GM21576 (cell line): ENCODE results near the gene SAMD14.

Experiments used
- ATAC-seq: cut with Tn5 transposase; IDR thresholded peaks from one replicate; pipeline ENCODE4 v1.9.1; 2021; ENCODE audit warnings: mild to moderate bottlenecking, moderate library complexity; ENCODE audit not compliant: unreplicated experiment

The SAMD14 gene

DNA sequence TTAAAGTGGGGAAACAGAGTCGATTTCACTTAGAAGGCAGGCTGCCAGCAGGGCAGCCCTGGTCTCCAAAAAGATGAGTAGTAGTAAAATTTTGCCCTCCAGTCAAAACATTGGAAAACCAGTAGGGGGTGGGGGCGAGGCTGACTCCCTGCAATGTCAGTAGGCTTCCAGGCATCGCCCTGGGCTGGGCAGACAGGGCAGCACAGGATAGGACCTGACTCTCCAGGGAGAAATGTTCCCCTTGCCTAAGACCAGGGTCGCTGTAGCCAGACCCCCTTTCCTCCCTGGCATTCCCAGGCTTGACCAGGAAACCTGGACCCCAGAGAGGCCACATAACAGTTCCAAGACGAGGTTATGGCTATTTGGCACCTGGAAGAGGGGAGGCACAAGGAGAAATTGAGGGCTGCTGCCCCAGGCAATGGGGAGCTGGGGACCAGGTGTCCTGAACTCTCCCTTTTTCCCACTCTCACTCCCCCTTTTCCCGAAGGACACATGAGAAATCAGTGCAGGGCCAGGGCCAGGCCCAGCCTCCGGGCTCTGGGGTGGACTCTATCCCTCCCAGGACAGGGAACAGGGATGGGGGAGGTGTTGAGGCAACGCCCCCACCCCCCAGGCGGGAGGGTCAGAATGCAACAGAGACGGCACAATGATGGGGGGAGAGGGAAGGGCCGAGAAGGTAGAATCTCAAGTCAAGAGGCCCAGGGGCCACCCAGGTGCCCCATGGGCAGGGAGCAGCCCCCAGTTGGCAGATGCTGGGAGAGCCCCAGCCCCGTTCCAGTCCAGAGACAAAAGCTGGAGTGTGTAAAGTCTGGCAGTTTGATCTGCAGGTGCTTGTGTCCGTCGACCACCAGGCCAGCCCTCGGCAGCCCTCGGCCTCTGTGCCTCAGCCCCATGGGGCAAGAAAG lies 4.5 kb upstream of the SAMD14 start:
- no peak for ATAC-seq

DNA sequence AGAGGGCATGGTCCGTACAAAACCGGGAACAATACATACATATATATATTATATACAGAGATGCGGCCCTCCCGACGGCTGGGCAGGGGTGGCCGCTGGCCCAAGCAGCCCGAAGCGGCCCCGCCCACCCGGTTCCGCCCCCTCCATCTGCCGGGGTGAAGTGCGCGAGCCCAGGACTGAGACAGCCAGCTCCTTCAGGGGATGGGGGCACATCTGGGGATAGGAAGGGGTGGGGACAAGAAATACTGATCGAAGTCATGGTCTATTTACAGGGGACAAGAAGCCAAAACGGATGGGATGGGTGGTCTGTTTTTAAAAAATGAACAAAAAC lies 3.8 kb upstream of the SAMD14 start:
- ATAC-seq: no peak

DNA sequence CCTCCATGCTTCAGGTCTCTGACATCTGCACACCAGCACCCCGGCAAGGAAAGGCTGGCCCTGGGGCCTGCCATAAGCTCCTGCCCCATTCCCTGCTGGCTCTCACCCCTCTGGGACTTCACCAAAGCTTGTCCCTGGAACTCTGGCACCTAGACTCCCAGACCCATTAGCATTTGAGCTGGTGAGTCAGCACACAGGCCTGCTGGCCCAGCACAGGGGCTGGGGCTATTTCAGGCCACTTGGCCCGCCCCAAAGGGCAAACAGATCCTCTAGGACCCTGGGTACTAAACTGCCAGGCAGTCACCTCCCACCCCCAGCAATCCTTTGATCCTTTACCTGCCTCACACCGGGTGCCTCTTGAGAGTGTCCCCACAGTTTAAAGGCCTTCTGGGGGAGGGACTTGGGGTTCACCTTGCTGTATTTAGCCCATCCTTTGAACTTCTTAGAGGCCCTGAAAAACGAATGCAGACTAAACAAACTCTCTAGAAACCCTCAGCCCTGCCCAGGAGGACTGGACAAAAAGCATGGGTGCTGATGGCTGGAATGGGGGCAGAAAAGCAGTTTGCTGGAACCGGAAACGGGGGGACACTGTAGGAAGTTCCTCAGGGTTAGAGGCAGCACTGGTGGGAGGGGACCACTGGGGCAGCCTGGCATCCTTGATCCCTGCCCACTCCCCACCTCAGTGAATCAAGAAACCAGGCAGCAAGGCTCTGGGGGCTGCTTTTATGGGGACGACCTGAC lies 3.2 kb upstream of the SAMD14 start:
- ATAC-seq: no peak

DNA sequence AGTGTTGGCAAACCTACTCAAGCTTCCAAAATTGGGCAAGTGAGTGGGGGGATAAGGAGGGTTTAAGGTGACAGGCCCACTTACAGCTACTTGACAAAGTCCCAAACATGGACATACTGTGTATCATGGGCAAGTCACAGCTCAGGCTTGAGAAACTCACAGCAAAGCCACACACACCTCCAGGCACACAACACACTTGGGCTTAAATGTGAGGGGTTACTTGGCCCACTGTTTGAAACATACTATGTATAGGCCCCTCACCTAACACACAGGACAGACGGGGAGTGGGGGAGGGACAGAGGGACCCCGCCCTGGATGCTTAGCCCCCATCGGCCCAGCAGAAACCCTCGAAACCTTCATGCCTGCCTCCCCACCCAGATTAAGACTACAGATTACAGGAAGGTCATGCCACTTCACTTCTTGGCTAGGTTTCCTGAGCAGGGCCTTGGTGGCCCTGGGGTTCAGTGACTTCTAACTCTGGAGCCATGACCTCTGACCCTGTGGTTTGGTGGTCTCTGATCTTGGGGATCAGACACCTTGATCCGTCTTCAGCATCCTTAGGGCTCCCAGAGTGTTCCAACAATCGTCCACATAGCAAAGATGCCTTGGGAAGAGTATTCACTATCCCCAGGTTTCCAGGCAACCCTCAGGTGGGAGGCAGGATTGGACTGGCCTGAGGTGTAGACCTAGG lies 2.3 kb upstream of the SAMD14 start:
- ATAC-seq: no peak

DNA sequence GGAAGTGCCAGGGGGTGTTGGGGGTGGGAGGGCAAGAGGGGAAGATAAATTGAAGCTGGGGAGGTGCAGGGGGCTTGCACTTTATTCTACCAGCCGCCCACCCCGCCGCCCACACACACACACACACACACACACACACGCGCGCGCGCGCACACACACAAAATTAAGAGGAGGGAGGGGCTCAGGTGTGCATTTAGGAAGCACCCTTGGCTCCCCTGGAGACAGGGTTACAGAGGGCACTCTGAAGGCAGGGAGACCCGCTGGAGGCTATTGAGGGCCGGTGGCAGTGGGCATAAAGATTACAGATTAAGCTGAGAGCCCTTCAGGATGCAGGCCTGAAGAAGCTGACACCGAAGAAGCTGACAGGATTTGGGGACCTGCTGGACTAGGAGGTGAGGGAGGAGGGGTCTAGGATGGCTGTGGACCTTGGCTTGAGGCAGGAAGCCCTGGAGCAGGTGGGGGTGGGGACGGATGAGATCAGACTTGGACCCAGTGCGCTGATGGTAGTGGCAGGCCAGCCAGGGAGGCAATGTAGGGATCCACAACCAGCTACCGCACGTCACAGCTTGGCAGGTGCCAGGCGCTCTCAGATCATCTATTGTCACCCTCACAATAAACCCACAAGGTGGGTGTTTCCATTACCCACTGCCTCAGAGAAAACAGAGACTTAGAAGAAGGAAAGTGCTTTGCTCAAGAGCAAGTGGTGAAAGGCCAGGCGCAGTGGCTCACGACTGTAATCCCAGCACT lies 772 bp upstream of the SAMD14 start:
- no peak for ATAC-seq

DNA sequence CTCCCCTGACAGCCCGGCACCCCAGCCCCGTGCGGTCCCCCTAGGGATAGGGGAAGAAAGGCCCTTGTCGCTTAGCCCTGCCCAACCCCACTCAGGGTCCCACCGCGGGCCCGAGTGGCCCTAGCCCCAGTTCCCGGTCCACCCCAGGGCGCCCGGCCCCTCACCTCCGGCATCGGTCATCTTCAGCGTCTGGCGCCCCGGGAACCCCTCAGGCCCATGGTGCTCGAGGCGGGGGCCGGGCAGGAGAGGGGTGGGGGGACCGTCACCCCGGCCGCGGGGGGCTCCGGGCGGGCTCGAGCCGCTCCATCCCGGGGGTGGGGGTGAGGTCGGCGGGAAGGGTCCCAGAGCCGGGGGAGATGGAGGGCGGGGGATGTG lies 620 bp downstream of the SAMD14 start:
- ATAC-seq: no peak

DNA sequence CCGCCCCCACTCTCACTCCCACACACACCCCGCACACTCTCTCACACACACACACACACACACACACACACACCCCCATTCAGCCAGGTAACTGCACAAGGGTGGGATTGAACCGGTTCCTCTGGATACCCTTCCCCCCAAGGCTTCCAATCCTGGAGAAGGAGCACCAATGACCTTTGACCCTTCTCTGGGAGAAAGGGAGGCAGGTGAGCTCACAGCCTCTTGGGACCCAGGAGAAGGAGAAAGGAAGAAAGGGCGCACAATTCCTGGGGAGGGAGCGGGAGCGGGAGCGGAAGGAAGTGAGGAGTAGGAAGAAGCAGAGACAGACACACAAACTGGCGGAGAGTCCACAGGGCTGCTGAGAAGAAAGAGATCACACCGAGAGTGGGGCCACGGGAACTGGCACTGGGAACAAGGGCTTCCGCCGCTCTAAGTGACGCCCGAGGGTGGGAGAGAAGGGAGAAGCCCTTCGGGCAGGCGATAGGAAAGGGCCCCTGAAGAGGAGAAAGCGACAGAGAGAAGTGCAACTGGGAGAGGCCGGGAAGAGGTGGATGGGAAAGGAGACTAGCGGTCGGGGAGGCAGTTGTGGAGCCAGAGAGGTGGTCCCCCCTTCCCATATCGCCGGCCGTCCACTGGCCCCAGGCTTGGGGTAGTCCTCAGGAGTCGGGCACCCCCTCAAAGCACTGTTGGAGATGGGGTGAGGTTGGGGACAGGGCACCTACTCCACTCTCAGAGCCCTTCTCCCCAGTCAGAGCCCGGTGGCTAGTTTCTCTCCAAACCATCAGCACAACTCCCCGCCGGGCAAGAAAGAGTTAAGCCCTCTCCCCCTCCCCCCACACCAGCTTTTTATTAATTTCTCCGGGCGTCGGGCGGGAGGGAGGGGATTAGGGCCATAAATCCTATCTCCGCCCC lies 1.3 kb downstream of the SAMD14 start:
- no peak for ATAC-seq

DNA sequence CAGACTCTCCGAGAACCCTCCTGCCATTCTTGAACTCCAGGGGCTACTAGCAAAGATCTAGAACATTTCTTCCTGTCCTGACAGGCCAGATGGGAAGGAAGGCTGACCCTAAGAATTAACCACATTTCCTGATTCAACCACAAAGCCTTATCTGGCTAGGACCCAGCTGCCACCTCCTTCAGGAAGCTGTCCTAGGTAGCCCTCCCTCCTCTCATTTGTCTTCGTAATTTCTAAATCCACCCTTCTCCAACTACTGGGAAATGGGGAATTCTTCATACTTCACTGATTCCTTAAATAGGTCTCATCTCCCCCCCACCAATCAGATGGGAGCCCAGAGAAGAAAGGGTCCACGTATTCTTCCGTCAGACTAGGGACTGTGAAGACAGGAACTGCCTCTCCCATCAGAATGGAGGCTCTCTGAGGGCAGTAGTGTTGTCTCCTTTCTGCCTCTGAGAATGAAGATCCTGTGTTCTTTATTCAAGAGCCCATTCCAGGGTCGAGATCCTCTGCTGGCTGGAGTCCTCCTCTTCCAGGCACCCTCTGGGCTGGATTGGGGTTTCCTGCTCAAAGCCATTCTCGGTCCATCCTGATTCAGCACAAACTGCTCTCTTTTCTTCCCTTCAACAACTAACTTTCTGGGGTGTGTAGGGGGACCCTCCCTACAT lies 2.1 kb downstream of the SAMD14 start:
- ATAC-seq: no peak

DNA sequence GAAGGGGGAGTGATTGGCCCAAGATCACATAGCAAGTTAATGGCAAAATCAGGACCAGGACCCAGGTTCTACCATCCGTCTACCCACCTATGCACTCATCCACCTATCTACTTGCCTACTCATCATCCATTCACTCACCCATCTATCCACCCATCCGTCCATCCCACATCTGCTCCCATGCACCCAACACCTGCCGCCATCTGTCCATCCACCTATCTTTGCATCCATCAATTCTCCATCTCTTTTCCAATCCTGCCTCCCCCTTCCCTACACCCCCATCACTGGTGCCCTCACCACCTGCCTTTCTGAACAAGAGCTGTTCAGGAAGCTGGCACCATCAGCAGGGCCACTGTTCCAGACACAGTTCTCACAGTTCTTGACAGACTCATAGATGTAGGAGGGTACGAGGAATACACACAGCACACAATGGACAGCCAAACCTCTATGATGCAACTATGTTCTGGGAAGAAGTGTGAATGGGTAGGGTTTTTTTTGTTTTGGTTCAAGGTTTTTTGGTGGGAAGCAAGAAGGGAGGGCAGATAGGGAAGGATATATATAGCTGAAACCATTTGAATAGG lies 4.5 kb downstream of the SAMD14 start:
- no peak for ATAC-seq

DNA sequence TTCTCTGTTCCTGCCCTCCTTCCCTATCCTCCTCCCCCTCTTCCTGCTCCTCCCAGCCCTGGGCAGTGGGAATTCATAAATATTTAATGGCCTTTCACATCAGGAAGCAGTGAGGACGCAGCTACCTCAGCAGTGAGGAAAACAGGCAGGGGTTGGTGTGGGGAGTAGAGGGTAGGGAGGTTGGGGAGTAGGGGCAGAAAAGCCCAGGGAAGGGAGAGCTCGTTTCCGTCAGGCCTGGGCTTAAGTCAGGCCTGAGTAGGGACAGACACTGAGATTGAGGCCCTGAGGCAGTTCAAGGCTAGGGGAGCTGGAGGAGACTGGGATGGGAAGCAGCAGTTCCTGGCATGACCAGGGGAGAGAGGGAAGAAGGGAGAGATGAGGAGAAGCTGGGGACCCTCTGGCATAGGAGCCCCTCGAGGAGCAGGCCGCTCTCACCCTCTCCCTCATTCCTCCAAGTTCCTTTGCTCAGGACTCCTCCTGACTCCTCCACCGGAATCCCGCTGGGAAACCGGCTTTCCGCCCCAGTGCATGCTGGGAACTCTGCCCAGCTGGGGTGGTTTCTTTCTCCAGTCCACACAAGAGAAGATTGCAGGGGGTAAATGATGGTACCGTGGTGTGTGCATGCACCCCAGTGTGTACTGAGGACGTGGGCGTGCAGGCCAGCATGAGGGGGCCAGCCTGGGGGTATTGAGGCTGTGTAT lies 6.2 kb downstream of the SAMD14 start:
- ATAC-seq: no peak

DNA sequence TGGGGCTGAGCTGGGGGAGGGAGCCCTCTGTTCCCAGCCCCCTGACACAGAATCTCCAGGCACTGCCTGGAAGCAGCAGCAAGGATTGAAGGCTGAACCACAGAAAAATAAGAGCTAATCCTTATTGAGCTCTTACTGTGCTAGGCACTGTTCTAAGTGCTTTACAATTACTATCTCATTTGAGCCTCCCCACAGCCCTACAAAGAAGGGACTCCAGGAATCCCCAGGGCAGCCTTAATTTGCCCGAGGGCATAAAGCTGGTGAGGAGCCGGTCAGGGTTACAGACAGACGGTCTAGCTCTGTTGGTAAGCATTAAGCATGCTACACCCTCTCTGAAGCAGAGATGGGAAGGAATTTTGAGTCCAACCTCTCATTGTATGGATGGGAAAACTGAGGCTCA lies 7.0 kb downstream of the SAMD14 start:
- no peak for ATAC-seq

DNA sequence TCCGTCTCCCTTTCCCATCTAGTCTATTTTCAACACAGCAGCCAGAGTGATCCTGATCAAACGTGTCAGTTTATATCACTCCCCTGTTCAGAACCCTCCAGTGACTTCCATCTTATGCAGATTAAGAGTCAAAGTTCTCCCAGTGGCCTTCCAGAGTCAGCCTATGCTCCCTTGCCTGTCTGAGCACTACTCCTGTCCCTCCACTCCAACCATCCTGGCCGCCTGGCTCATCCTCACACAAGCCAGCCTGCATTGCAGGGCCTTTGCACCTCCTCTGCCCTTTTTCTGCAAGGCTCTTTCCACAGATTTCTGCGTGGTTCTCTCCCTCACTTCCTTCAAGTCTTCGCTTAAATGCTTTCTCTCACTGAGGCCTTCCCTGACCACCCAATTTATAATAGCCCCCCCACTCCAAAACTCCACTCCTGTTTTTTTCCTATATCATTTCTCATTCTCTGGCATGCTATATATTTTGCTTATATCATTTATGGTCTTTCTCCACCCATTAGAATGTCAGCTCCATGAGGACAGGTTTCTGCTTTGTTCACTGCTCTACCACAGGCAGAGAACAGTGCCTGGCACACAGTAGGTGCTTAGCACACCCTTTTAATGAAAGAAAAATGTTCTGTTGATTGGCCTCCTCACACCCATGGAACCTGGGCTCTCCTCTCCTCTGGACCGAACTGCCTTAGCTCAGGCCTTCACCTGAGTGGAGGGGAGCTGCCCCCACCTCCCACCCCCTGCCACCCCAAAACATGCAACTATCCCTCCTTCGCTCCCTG lies 9.3 kb downstream of the SAMD14 start:
- ATAC-seq: no peak

DNA sequence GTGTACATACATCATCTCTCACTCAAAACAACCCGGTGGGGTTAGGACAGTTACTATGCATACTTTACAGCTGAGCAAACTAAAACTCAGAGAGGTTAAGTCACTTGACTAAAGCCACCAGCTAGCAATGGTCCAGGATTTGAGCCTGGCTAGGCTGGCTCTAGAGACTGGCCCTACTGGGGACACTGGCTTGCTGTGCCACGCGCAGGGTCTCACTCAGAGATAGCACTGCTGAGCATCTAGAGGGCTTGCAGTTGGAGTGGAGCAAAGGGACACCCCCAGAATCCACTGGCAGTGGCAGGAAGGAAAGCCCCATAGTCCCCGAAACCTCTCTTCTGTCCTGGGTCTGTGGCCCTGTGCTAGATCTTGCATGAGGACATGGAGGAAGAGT lies 11.1 kb downstream of the SAMD14 start:
- ATAC-seq: no peak

DNA sequence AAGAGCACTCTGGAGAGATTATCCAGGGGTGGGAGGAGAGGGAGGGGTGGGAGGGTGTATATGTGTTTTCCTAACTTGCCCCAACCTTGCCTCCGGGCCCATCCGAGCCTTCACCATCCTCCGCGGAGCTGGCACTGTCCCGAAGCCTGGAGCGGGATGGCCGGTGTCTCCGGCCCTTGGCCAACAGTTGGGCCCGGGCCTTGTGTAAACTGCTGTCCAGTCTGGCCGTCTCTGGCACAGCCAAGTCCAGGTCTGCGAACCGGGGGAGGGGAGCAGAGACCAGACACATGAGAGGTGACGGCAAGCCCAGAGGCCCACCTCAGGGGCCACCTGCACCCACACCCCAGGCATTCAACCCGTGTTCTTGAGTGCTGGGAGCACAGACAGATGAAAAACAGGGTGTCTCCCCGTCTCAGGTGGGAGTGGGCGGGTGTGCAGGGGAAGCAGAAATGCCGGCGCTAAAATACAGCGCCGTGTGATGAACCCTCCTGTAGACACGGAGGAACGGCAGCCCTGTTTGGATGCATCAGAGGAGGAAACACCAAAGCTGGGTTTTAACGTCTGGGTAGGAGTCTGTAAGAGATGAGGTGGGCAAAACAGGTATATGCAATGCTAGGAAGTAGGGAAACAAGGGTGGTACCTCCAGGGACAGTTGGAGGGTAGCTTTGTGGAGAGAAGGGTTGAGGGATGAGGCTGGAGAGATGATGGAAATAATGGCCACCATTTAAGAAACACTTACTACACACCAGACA lies 11.7 kb downstream of the SAMD14 start:
- no peak for ATAC-seq

DNA sequence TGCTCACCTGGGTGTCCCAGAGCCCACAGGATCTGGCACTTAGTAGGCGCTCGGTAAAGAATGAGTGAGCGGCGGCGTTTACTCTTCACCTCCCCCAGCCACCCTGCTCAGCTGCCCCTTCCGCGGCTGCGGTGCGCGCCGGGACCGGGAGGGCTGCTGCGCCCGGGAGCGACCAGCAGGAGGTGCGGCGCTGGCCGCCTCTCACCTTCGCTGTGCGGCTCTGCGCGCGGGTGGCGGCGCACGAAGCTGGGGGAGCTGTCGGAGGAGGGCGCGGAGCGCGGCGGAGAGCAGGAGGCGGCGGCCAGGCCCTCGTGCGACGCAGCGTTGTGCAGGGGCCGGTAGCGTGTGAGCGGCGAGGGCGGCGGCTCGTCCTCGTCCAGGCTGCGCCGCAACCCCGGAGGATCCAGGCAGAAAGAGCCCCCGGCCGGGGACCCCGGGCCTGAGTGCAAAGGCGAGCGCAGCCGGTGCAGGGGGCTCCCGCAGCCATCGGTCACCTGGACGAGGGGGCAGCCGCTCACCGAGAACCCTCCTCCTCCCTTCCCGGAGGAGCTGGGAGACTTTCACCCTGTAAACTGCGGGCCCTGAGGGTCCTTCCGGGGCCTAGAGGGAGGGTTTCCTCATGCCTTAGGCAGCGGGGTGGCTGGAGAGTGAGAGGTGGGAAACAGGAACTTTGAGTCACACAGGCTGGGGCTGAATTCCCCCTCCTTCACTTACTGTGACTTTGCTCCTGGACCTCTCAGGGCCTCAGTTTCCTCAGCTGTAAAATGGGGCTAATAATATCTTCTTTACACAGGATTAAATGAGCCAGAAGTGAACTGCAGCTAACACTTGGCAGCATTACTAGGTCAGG lies 12.5 kb downstream of the SAMD14 start:
- ATAC-seq: no peak

DNA sequence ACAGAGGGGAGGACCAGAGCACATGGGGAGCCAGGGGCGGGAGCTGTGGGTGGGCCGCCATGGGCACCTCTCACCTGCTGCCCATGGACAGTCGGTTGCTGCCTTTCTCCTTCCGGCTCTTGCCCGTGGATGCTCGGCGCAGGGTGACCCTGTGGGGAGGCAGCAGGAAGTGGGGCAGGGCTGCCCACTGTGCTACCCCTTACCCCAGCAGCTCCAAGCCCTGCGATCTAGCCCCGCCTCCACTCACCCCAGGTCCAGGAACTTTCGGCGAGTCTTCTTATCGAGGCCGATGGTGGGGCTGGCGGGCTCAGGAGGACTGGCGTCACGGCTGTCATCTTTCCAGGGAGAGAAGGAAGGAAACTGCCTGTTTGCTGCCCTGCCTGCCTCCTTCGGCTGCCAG lies 14.2 kb downstream of the SAMD14 start:
- no peak for ATAC-seq
